ENCODE measurements around the gene DCLK1. TPM values are rescaled to one million over a fixed set of nuclear protein-coding genes. Genes with fewer than 3 reads are reported as not detected.

Gene DCLK1
- total RNA-seq, 1 experiment from 2014 or later = not detected

DNA sequence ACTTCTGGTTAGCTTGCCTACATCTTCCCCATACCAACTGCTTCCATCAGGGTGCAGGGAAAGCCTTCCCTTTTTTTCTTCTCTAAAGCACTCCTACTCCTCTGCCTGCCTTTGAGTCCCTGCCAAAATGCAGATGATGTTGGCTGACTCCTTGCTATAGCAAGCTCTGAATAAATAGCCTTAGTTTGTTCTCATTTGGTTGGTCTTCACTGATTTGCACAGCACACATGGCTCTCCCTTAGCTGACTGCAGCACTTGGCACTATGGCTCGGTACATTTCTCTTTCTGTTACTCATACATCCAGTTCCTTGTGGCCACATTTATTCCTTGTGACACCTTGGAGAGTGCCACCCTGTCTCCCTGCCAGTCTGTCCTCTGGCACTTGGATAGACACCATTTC, 249.8 kb downstream of the DCLK1 start:
- Histone ChIP-seq H3K27me3 (ENCODE audit: control insufficient read depth, insufficient read depth, low read length) (no peaks in the 10 kb centered on the region), H3K36me3 (ENCODE audit: control insufficient read depth, insufficient read depth, low read length) (no peaks in the 10 kb centered on the region), H3K4me3 (ENCODE audit: low read depth in 2 of 2, low read length in 2 of 2) (no peak overlapping the region), H3K9me3 (ENCODE audit: control insufficient read depth, insufficient read depth, low read depth, low read length) (no peaks in the 10 kb centered on the region), H3K4me1 (ENCODE audit: control insufficient read depth, insufficient read depth, low read length) (no peaks in the 10 kb centered on the region), H3K27ac (ENCODE audit: low read length) (no peak overlapping the region)
- in situ Hi-C loops (cut with HindIII; ENCODE audit: low pct_unique_long_range_greater_than_20kb, low sequenced_read_pairs) = no loop called here
- POLR2A ChIA-PET = no interaction called here
- ATAC-seq (no peak), DNase-seq (ENCODE audit: low read depth, low spot score) (no peak)
- no TSS peak for BruUV-seq (replicated peaks)
- intact Hi-C loops (cut with micrococcal nuclease; ENCODE audit: unreplicated experiment) = no loop called here
- TF ChIP-seq CTCF (IDR thresholded peaks at IDR 0.05) (no peak), SIN3A (IDR thresholded peaks at IDR 0.05; ENCODE audit: borderline replicate concordance, insufficient read depth, low read depth, low read length) (no peak), REST (IDR thresholded peaks at IDR 0.05; ENCODE audit: insufficient read depth in 1 of 2, low read depth in 2 of 2, low read length in 1 of 2) (no peak), TCF7L2 (IDR thresholded peaks at IDR 0.05; ENCODE audit: low read depth, low read length) (no peak), POLR2AphosphoS5 (IDR thresholded peaks at IDR 0.05; ENCODE audit: low read depth, low read length) (no peak)
- CTCF ChIA-PET = no interaction called here

DNA sequence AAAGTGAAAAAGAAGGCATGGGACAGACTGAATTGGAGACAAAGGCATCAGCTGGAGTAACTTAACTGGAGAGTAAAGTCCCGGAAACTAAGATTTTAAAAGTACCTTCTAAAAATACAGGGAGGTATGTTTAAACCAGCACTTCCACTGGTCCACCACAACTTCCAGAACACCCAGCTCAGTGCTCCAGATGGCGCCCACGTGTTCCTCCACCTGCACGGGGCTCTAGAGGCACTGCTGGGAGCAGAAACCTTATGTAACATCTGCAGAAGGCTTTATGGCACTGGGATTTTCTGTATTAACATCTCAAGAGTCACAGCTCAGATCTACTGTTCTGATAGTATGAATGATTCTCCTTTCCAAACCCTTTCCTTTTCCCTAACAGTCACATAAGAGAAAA, 252.1 kb downstream of the DCLK1 start:
- CTCF ChIA-PET = no interaction called here

More for the DNA sequence above, 252.1 kb downstream of the DCLK1 start:
- TF ChIP-seq POLR2AphosphoS5 (IDR thresholded peaks at IDR 0.05; ENCODE audit: low read depth, low read length) (no peak), REST (IDR thresholded peaks at IDR 0.05; ENCODE audit: insufficient read depth in 1 of 2, low read depth in 2 of 2, low read length in 1 of 2) (no peak), SIN3A (IDR thresholded peaks at IDR 0.05; ENCODE audit: borderline replicate concordance, insufficient read depth, low read depth, low read length) (no peak), CTCF (IDR thresholded peaks at IDR 0.05) (no peak), TCF7L2 (IDR thresholded peaks at IDR 0.05; ENCODE audit: low read depth, low read length) (no peak)
- POLR2A ChIA-PET = no interaction called here
- H3K4me1 ChIP-seq (ENCODE audit: control insufficient read depth, insufficient read depth, low read length) = no peaks in the 10 kb centered on the region
- no TSS peak for BruUV-seq (replicated peaks)
- H3K36me3 ChIP-seq (ENCODE audit: control insufficient read depth, insufficient read depth, low read length) = no peaks in the 10 kb centered on the region
- H3K27ac ChIP-seq (ENCODE audit: low read length) = no peak overlapping the region
- ATAC-seq (no peak), DNase-seq (ENCODE audit: low read depth, low spot score) (no peak)
- in situ Hi-C loops (cut with HindIII; ENCODE audit: low pct_unique_long_range_greater_than_20kb, low sequenced_read_pairs) = no loop called here
- H3K27me3 ChIP-seq (ENCODE audit: control insufficient read depth, insufficient read depth, low read length) = no peaks in the 10 kb centered on the region
- intact Hi-C loops (cut with micrococcal nuclease; ENCODE audit: unreplicated experiment) = no loop called here
- no peak overlapping the region for H3K4me3 ChIP-seq (ENCODE audit: low read depth in 2 of 2, low read length in 2 of 2)
- no peaks in the 10 kb centered on the region for H3K9me3 ChIP-seq (ENCODE audit: control insufficient read depth, insufficient read depth, low read depth, low read length)
